Hepatocyte (in vitro differentiated cells): ENCODE data around the gene RNF145. TPM values are rescaled to one million over a fixed set of nuclear protein-coding genes. Genes with fewer than 3 reads are reported as not detected.

ENCODE experiments used
- DNase-seq: peaks from one replicate; pipeline ENCODE4 v3.0.0-alpha.2; 2016; ENCODE audit warnings: low spot score
- H2AFZ ChIP-seq: fragments of 200-600 bp; sonication (generic); 2 replicates; pipeline ENCODE4 v1.6.0; 2016; ENCODE audit warnings: antibody characterized with exemption, mild to moderate bottlenecking
- H3K27ac ChIP-seq: fragments of 200-600 bp; sonication (generic); 2 replicates; pipeline ENCODE4 v1.5.1; 2016; ENCODE audit warnings: mild to moderate bottlenecking
- H3K27me3 ChIP-seq: fragments of 200-600 bp; sonication (generic); 2 replicates; pipeline ENCODE4 v1.6.1; 2016
- H3K36me3 ChIP-seq: fragments of 200-600 bp; sonication (generic); replicated peaks from 2 replicates; pipeline ENCODE4 v1.5.1; 2016; ENCODE audit warnings: low read depth; ENCODE audit not compliant: insufficient read depth
- H3K4me1 ChIP-seq: fragments of 200-600 bp; sonication (generic); 2 replicates; pipeline ENCODE4 v1.5.1; 2016; ENCODE audit warnings: mild to moderate bottlenecking, moderate library complexity; ENCODE audit not compliant: insufficient read depth
- H3K4me2 ChIP-seq: fragments of 200-600 bp; sonication (generic); 2 replicates; pipeline ENCODE4 v1.6.0; 2016
- H3K4me3 ChIP-seq: fragments of 200-600 bp; sonication (generic); 2 replicates; pipeline ENCODE4 v1.5.1; 2016; ENCODE audit warnings: mild to moderate bottlenecking
- H3K79me2 ChIP-seq: fragments of 200-600 bp; sonication (generic); 2 replicates; pipeline ENCODE4 v1.6.0; 2017; ENCODE audit warnings: mild to moderate bottlenecking
- H3K9me2 ChIP-seq: fragments of 200-600 bp; sonication (generic); replicated peaks from 2 replicates; pipeline ENCODE4 v1.6.0; 2017; ENCODE audit warnings: mild to moderate bottlenecking; ENCODE audit not compliant: insufficient read depth
- H3K9me3 ChIP-seq: fragments of 200-600 bp; sonication (generic); 2 replicates; pipeline ENCODE4 v1.5.1; 2016; ENCODE audit warnings: low read depth, mild to moderate bottlenecking
- H4K20me1 ChIP-seq: fragments of 200-600 bp; sonication (generic); 2 replicates; pipeline ENCODE4 v1.6.0; 2016; ENCODE audit warnings: mild to moderate bottlenecking; ENCODE audit not compliant: insufficient read depth, poor library complexity, severe bottlenecking
- EZH2 ChIP-seq: fragments of 200-600 bp; sonication (generic); IDR thresholded peaks from 2 replicates; pipeline ENCODE4 v1.6.1; 2016; ENCODE audit warnings: antibody characterized with exemption, mild to moderate bottlenecking, borderline replicate concordance
- EZH2phosphoT487 ChIP-seq: fragments of 200-600 bp; sonication (generic); IDR thresholded peaks from one replicate; pipeline ENCODE4 v1.6.1; 2018; ENCODE audit warnings: antibody characterized with exemption, mild to moderate bottlenecking, low read depth, moderate library complexity; ENCODE audit not compliant: unreplicated experiment, severe bottlenecking
- WGBS: methylation state at CpG from one replicate; pipeline ENCODE4 v1.1.6; 2016; ENCODE audit warnings: low lambda C conversion rate; ENCODE audit errors: missing lambda C conversion rate; 5-methylcytosine and 5-hydroxymethylcytosine counted together
- polyA plus RNA-seq: library from polyadenylated mRNA; unstranded; fragments of >200 nt; fragmentation: Nextera tagmentation; extraction: Ambion mirVana; gene quantifications from 2 replicates; pipeline ENCODE4 v1.2.1, GENCODE V29; 2016
- total RNA-seq: library from RNA; depleted of rRNA; stranded (reverse); fragments of >200 nt; gene quantifications from 2 replicates; pipeline ENCODE4 v1.2.3, GENCODE V29; 2014
- TF ChIP-seq, protein P1 (sequence below): fragments of 200-600 bp; sonication (generic); IDR thresholded peaks from 2 replicates; pipeline ENCODE4 v1.5.1; 2016; ENCODE audit warnings: antibody characterized with exemption, mild to moderate bottlenecking; ENCODE audit not compliant: poor library complexity

The RNF145 gene
- total and polyA plus RNA-seq, 2 experiments from 2014 or later: 13.0 to 37.4 TPM

DNA sequence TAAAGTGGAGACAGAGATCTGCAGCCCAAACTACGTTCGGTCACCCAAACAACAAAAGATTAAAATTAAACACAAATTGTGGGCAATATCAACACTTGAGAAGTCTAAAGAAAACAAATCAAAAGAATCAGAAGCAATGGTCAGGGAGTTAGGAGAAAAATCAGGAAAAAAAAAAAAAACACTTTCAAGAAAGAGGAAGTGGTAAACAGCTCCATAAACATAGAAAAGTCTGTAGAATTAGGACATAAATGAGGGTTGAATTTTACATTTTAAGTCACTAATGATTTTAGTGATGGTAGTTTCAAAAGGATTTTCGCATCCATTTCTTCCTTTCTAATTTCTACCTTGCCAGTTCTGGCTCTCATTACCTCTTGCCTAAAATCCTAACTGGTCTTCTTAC is 10.1 kb downstream of the RNF145 start:
- H3K79me2 ChIP-seq: peaks cover 97% of the 10 kb centered on the region
- H3K9me2 ChIP-seq: no peaks in the 10 kb centered on the region
- peaks cover 48% of the 10 kb centered on the region for H4K20me1 ChIP-seq
- no peaks in the 10 kb centered on the region for H3K36me3 ChIP-seq
- no peak overlapping the region for H3K4me2 ChIP-seq
- no peak overlapping the region for H3K27ac ChIP-seq
- H3K4me1 ChIP-seq: peaks cover 6% of the 10 kb centered on the region
- WGBS: 99% methylated on average over 3 of the region's 3 CpGs
- no peak for DNase-seq
- no peak overlapping the region for H3K4me3 ChIP-seq
- no peaks in the 10 kb centered on the region for H3K27me3 ChIP-seq
- no peak overlapping the region for H2AFZ ChIP-seq
- TF ChIP-seq EZH2: no peak
- no peaks in the 10 kb centered on the region for H3K9me3 ChIP-seq

DNA sequence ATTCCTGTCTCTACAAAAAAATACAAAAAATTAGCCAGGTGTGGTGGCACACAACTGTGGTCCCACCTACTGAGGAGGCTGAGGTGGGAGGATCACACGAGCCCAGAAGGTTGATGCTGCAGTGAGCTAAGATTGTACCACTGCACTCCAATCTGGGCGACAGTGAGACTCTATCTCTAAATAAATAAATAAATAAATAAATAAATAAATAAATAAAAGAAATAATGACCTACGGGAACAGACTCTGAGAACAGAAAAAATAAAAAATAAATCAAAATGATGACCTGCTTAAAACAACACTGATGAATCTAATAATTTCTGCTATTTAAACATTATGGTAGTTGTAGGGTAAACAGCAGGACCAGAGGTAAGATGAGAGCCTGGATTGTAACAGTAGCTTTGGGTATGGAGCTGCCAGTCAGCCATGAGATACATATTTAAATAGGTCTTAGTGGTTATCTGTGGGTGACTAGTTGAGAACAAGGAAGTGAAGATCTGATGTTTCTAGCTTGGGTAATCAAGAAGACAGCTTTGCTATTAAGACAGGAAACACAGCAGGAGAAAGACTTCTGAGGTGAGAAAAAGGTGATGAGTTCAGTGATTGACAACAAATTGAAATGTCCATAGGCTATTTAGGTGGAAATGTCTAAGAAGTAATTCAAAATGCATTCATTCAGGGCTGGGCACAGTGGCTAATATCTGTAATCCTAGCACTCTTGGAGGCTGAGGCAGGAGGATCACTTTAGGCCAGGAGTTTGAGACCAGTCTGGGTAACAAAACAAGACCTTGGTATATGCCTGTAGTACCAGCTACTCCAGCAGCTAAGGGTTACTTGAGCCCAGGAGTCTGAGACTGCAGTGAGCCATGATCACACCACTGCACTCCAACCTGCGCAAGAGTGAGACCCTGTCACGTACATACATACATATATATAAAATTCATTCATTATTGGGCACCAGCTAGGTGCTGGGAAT is 11.0 kb downstream of the RNF145 start:
- H3K27me3 ChIP-seq: no peaks in the 10 kb centered on the region
- H3K4me3 ChIP-seq: no peak overlapping the region
- H3K79me2 ChIP-seq: peaks cover 97% of the 10 kb centered on the region
- no peak overlapping the region for H2AFZ ChIP-seq
- H3K9me2 ChIP-seq: no peaks in the 10 kb centered on the region
- TF ChIP-seq, protein P1, sequence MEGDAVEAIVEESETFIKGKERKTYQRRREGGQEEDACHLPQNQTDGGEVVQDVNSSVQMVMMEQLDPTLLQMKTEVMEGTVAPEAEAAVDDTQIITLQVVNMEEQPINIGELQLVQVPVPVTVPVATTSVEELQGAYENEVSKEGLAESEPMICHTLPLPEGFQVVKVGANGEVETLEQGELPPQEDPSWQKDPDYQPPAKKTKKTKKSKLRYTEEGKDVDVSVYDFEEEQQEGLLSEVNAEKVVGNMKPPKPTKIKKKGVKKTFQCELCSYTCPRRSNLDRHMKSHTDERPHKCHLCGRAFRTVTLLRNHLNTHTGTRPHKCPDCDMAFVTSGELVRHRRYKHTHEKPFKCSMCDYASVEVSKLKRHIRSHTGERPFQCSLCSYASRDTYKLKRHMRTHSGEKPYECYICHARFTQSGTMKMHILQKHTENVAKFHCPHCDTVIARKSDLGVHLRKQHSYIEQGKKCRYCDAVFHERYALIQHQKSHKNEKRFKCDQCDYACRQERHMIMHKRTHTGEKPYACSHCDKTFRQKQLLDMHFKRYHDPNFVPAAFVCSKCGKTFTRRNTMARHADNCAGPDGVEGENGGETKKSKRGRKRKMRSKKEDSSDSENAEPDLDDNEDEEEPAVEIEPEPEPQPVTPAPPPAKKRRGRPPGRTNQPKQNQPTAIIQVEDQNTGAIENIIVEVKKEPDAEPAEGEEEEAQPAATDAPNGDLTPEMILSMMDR: no peak
- TF ChIP-seq EZH2 (no peak), EZH2phosphoT487 (no peak)
- no peaks in the 10 kb centered on the region for H3K4me1 ChIP-seq
- WGBS: 99% methylated on average over 5 of the region's 5 CpGs
- no peaks in the 10 kb centered on the region for H3K36me3 ChIP-seq
- H3K9me3 ChIP-seq: no peaks in the 10 kb centered on the region
- DNase-seq: no peak
- no peak overlapping the region for H3K4me2 ChIP-seq
- peaks cover 39% of the 10 kb centered on the region for H4K20me1 ChIP-seq
- H3K27ac ChIP-seq: no peak overlapping the region

DNA sequence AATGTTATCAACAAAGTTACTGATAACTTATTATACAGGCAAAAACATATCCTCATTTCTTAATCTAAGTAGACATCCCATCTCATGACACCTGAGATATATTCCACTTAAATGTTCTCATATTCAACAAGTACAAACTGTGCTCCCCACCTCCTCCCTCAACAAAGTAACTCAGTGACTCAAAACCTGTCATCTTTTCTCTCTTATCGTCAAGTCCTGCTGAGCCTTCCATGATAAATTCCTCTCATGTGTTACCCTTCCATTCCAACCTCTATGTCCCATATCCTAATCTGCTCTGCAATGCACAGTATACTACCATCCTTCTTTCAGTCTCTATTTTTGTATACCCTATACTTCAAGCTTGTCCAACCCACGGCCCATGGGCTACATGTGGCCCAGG is 13.6 kb downstream of the RNF145 start:
- no peak for TF ChIP-seq EZH2
- TF ChIP-seq, protein P1: no peak
- TF ChIP-seq EZH2phosphoT487: no peak
- H3K4me2 ChIP-seq: no peak overlapping the region
- no peaks in the 10 kb centered on the region for H3K4me1 ChIP-seq
- 89% methylated on average over 2 of the region's 2 CpGs for WGBS
- peaks cover 30% of the 10 kb centered on the region for H4K20me1 ChIP-seq
- H2AFZ ChIP-seq: no peak overlapping the region
- no peaks in the 10 kb centered on the region for H3K27me3 ChIP-seq
- H3K27ac ChIP-seq: no peak overlapping the region
- no peaks in the 10 kb centered on the region for H3K9me3 ChIP-seq
- H3K79me2 ChIP-seq: peaks cover 85% of the 10 kb centered on the region
- H3K4me3 ChIP-seq: no peak overlapping the region
- no peaks in the 10 kb centered on the region for H3K9me2 ChIP-seq
- H3K36me3 ChIP-seq: no peaks in the 10 kb centered on the region
- no peak for DNase-seq

DNA sequence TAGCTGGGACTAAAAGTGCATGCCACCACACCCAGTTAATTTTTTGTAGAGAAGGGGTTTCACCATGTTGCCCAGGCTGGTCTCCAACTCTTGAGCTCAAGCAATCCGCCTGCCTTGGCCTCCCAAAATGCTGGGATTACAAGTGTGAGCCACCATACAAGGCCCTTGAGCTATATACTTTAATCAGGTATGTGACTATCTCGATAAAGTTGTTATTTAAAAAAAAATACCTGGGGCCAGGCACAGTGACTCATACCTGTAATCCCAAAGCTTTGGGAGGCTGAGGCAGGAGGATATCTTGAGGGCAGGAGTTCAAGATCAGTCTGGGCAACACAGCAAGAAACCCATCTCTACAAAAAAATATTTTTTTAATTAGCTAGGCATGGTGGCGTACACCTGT is 19.2 kb downstream of the RNF145 start:
- Histone ChIP-seq H4K20me1 (no peaks in the 10 kb centered on the region), H2AFZ (no peak overlapping the region), H3K9me3 (no peaks in the 10 kb centered on the region), H3K4me3 (no peak overlapping the region), H3K27me3 (no peaks in the 10 kb centered on the region), H3K79me2 (peaks cover 63% of the 10 kb centered on the region), H3K36me3 (no peaks in the 10 kb centered on the region), H3K4me1 (peaks cover 2% of the 10 kb centered on the region), H3K9me2 (no peaks in the 10 kb centered on the region), H3K27ac (no peak overlapping the region), H3K4me2 (no peak overlapping the region)
- TF ChIP-seq EZH2phosphoT487: no peak
- 94% methylated on average over 3 of the region's 3 CpGs for whole genome bisulfite sequencing
- DNase-seq: no peak
